Hepatocyte (in vitro differentiated cells): Measurements from ENCODE around the gene LRRC8D.

Source experiments
- EZH2 ChIP-seq: fragments of 200-600 bp; sonication (generic); IDR thresholded peaks from 2 replicates; pipeline ENCODE4 v1.6.1; 2016; ENCODE audit warnings: antibody characterized with exemption, mild to moderate bottlenecking, borderline replicate concordance
- EZH2phosphoT487 ChIP-seq: fragments of 200-600 bp; sonication (generic); IDR thresholded peaks from one replicate; pipeline ENCODE4 v1.6.1; 2018; ENCODE audit warnings: antibody characterized with exemption, mild to moderate bottlenecking, low read depth, moderate library complexity; ENCODE audit not compliant: unreplicated experiment, severe bottlenecking
- TF ChIP-seq, protein P1 (sequence below): fragments of 200-600 bp; sonication (generic); IDR thresholded peaks from 2 replicates; pipeline ENCODE4 v1.5.1; 2016; ENCODE audit warnings: antibody characterized with exemption, mild to moderate bottlenecking; ENCODE audit not compliant: poor library complexity

- TF ChIP-seq, protein P1, sequence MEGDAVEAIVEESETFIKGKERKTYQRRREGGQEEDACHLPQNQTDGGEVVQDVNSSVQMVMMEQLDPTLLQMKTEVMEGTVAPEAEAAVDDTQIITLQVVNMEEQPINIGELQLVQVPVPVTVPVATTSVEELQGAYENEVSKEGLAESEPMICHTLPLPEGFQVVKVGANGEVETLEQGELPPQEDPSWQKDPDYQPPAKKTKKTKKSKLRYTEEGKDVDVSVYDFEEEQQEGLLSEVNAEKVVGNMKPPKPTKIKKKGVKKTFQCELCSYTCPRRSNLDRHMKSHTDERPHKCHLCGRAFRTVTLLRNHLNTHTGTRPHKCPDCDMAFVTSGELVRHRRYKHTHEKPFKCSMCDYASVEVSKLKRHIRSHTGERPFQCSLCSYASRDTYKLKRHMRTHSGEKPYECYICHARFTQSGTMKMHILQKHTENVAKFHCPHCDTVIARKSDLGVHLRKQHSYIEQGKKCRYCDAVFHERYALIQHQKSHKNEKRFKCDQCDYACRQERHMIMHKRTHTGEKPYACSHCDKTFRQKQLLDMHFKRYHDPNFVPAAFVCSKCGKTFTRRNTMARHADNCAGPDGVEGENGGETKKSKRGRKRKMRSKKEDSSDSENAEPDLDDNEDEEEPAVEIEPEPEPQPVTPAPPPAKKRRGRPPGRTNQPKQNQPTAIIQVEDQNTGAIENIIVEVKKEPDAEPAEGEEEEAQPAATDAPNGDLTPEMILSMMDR, result no peak
- TF ChIP-seq EZH2 (no peak), EZH2phosphoT487 (no peak)
Observed at GRCh38 chr1:89854140-89854539, 33.3 kb downstream of the LRRC8D start.
